ENCODE results near the gene DPP10. TPM values are rescaled to one million over a fixed set of nuclear protein-coding genes. Genes with fewer than 3 reads are reported as not detected.

DPP10 gene
- total RNA-seq, 1 experiment from 2014 or later = not detected

- H3K4me3 Mint-ChIP-seq (ENCODE audit: low read depth, unreplicated experiment) = no peak overlapping the region
- intact Hi-C loops (cut with micrococcal nuclease; ENCODE audit: unreplicated experiment) = no loop called here
- CTCF ChIA-PET = no interaction called here
Measured at GRCh38 chr2:115549611-115550130, 1107.2 kb downstream of the DPP10 start.

GRCh38 chr2:115552726-115553125, 1110.3 kb downstream of the DPP10 start:
- Mint-ChIP-seq H3K4me1 (ENCODE audit: low read depth, unreplicated experiment) (no peaks in the 10 kb centered on the region), H3K27me3 (ENCODE audit: unreplicated experiment) (no peaks in the 10 kb centered on the region), H3K36me3 (ENCODE audit: insufficient read depth, unreplicated experiment) (no peaks in the 10 kb centered on the region), H3K27ac (ENCODE audit: unreplicated experiment) (no peak overlapping the region), H3K4me3 (ENCODE audit: low read depth, unreplicated experiment) (no peak overlapping the region), H3K9me3 (ENCODE audit: low read depth, unreplicated experiment) (peaks cover 17% of the 10 kb centered on the region)
- CTCF ChIA-PET = no interaction called here
- no TSS peak for BruUV-seq (replicated peaks)
- intact Hi-C loops (cut with micrococcal nuclease; ENCODE audit: unreplicated experiment) = no loop called here
- DNase-seq = no peak
- TF ChIP-seq CTCF (IDR thresholded peaks at IDR 0.05; ENCODE audit: unreplicated experiment) = no peak

More at GRCh38 chr2:115549611-115550130, 1107.2 kb downstream of the DPP10 start:
- DNase-seq = no peak
- no peak overlapping the region for H3K27ac Mint-ChIP-seq (ENCODE audit: unreplicated experiment)
- no peak for TF ChIP-seq CTCF (IDR thresholded peaks at IDR 0.05; ENCODE audit: unreplicated experiment)
- no peaks in the 10 kb centered on the region for H3K27me3 Mint-ChIP-seq (ENCODE audit: unreplicated experiment)
- no peaks in the 10 kb centered on the region for H3K4me1 Mint-ChIP-seq (ENCODE audit: low read depth, unreplicated experiment)
- peaks cover 19% of the 10 kb centered on the region for H3K9me3 Mint-ChIP-seq (ENCODE audit: low read depth, unreplicated experiment)
- no peaks in the 10 kb centered on the region for H3K36me3 Mint-ChIP-seq (ENCODE audit: insufficient read depth, unreplicated experiment)
- BruUV-seq (replicated peaks) = no TSS peak

DNA sequence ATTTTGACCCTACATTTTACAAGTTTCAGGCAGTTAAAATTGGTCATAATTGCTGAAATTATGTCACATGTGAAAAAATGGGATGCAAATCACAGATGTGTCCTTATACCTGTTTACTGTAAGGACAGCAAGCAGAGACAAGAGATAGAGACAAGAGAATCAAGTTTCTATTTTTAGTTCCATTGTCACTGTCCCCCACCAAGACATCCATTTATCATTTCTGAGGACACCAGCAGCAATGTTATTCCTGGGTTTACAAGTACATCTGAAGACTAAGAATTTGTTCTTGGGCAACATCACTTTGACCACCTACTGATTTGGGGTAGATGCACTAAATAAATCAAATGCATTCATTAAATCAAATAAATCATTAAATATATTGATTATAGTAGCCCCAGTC, 1111.7 kb downstream of the DPP10 start:
- CTCF ChIA-PET = no interaction called here
- intact Hi-C loops (cut with micrococcal nuclease; ENCODE audit: unreplicated experiment) = no loop called here
- Mint-ChIP-seq H3K4me3 (ENCODE audit: low read depth, unreplicated experiment) (no peak overlapping the region), H3K27me3 (ENCODE audit: unreplicated experiment) (no peaks in the 10 kb centered on the region), H3K4me1 (ENCODE audit: low read depth, unreplicated experiment) (no peaks in the 10 kb centered on the region), H3K9me3 (ENCODE audit: low read depth, unreplicated experiment) (peaks cover 13% of the 10 kb centered on the region), H3K27ac (ENCODE audit: unreplicated experiment) (no peak overlapping the region), H3K36me3 (ENCODE audit: insufficient read depth, unreplicated experiment) (no peaks in the 10 kb centered on the region)
- no peak for DNase-seq
- no TSS peak for BruUV-seq (replicated peaks)
- no peak for TF ChIP-seq CTCF (IDR thresholded peaks at IDR 0.05; ENCODE audit: unreplicated experiment)

DNA sequence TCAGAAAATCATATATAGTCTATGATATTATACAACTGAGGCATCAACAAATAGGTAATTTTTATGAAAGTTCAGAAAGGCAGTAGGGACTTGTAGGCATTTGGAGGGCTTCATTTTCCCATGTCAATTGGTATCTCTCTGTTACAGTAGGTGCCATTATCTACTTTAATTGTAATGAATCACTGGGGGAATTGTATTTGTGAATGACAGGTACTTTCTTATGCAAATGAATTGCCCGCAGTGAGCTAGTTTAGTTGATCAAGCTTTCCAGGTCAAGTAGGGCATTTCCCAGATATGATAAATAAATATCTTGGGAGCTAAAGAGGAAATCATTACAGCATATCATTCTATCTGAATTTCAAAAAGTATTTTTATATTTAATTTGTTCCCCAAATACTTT, 1116.3 kb downstream of the DPP10 start:
- Mint-ChIP-seq H3K27me3 (ENCODE audit: unreplicated experiment) (no peaks in the 10 kb centered on the region), H3K9me3 (ENCODE audit: low read depth, unreplicated experiment) (peaks cover 15% of the 10 kb centered on the region), H3K4me1 (ENCODE audit: low read depth, unreplicated experiment) (no peaks in the 10 kb centered on the region), H3K27ac (ENCODE audit: unreplicated experiment) (no peak overlapping the region), H3K4me3 (ENCODE audit: low read depth, unreplicated experiment) (no peak overlapping the region), H3K36me3 (ENCODE audit: insufficient read depth, unreplicated experiment) (no peaks in the 10 kb centered on the region)
- TF ChIP-seq CTCF (IDR thresholded peaks at IDR 0.05; ENCODE audit: unreplicated experiment) = no peak
- CTCF ChIA-PET = no interaction called here
- DNase-seq = no peak
- intact Hi-C loops (cut with micrococcal nuclease; ENCODE audit: unreplicated experiment) = no loop called here
- BruUV-seq (replicated peaks) = no TSS peak
